Endothelial cell of umbilical vein (primary cell): ENCODE measurements around the gene ABHD14A. TPM values are rescaled to one million over a fixed set of nuclear protein-coding genes. Genes with fewer than 3 reads are reported as not detected.

Experiments
- BruUV-seq: library from RNA; stranded (reverse); fragments of 400-500 nt; replicated peaks from 2 replicates; lab custom pipeline; 2021; lab: Mats Ljungman, UMichigan
- CTCF ChIA-PET: fragments of 300-600, 350-600 bp; sonication (Branson Sonifier 250); formaldehyde crosslinking; loops from one replicate; lab custom pipeline; 2021; ENCODE audit warnings: antibody characterized with exemption, inconsistent platforms; lab: Charles Lee
- POLR2A ChIA-PET: fragments of 300-600, 350-600 bp; sonication (Branson Sonifier 250); formaldehyde crosslinking; loops from one replicate; lab custom pipeline; 2021; ENCODE audit warnings: antibody characterized with exemption, inconsistent platforms; lab: Charles Lee
- DNase-seq: peaks from one replicate; pipeline ENCODE4 v3.0.0-alpha.2; 2011; ENCODE audit warnings: low read depth, low spot score
- FAIRE-seq: peaks from 2 replicates; lab custom pipeline; 2011; peaks lifted over from hg19 to GRCh38; lab: Jason Lieb, UNC
- H2AFZ ChIP-seq: 2 replicates; pipeline ENCODE4 v1.6.0; 2012; ENCODE audit warnings: low read depth, low read length, control low read depth, inconsistent platforms
- H3K27ac ChIP-seq: 2 replicates; pipeline ENCODE4 v1.5.1; 2011; ENCODE audit warnings: low read depth, mild to moderate bottlenecking, control low read depth, low read length, moderate library complexity; ENCODE audit not compliant: insufficient read depth
- H3K27me3 ChIP-seq, 2 experiments: 2 replicates each; pipeline versions ENCODE4 v1.6.0 to v1.6.1; 2011; ENCODE audit warnings: low read length in 2 of 2, mixed read lengths in 1 of 2; ENCODE audit not compliant: control insufficient read depth in 2 of 2, insufficient read depth in 2 of 2
- H3K36me3 ChIP-seq, 2 experiments: 2 replicates in 1 of 2; 3 replicates in 1 of 2; pipeline ENCODE4 v1.5.1; 2011; ENCODE audit warnings: low read length in 2 of 2, mild to moderate bottlenecking in 1 of 2, moderate library complexity in 1 of 2; ENCODE audit not compliant: control insufficient read depth in 2 of 2, insufficient read depth in 2 of 2; ENCODE audit errors: extremely low read depth in 1 of 2
- H3K4me1 ChIP-seq: 3 replicates; pipeline ENCODE4 v1.5.1; 2011; ENCODE audit warnings: mild to moderate bottlenecking, low read length; ENCODE audit not compliant: control insufficient read depth, insufficient read depth; ENCODE audit errors: extremely low read depth
- H3K4me2 ChIP-seq: 2 replicates; pipeline ENCODE4 v1.6.1; 2011; ENCODE audit warnings: low read length, control low read depth, mixed read lengths; ENCODE audit not compliant: insufficient read depth
- H3K4me3 ChIP-seq, 3 experiments: fragments of 200-600 bp in 1 of 3; sonication (generic), shearing (Covaris generic) in 1 of 3; replicated peaks in 1 of 3; 2 replicates each; pipeline ENCODE4 v1.5.1; 2011 to 2016; ENCODE audit warnings: control low read depth in 3 of 3, low read length in 3 of 3, mild to moderate bottlenecking in 2 of 3, inconsistent platforms in 1 of 3, low read depth in 1 of 3, moderate library complexity in 1 of 3; ENCODE audit not compliant: insufficient read depth in 1 of 3
- H3K79me2 ChIP-seq: 2 replicates; pipeline ENCODE4 v1.6.0; 2012; ENCODE audit warnings: low read length, inconsistent platforms; ENCODE audit not compliant: control insufficient read depth, insufficient read depth
- H3K9ac ChIP-seq: replicated peaks from 2 replicates; pipeline ENCODE3; 2011; ENCODE audit warnings: low read length, control low read depth; ENCODE audit not compliant: insufficient read depth; ENCODE audit errors: extremely low read depth
- H3K9me1 ChIP-seq: replicated peaks from 3 replicates; pipeline ENCODE4 v1.6.0; 2011; ENCODE audit warnings: mild to moderate bottlenecking, low read length; ENCODE audit not compliant: control insufficient read depth, insufficient read depth; ENCODE audit errors: extremely low read depth
- H3K9me3 ChIP-seq: replicated peaks from 2 replicates; pipeline ENCODE4 v1.5.1; 2012; ENCODE audit warnings: low read length, inconsistent platforms; ENCODE audit not compliant: control insufficient read depth, insufficient read depth
- H4K20me1 ChIP-seq: replicated peaks from 2 replicates; pipeline ENCODE3; 2011; ENCODE audit warnings: mild to moderate bottlenecking, low read length; ENCODE audit not compliant: control insufficient read depth, insufficient read depth; ENCODE audit errors: extremely low read depth
- EZH2 ChIP-seq: IDR thresholded peaks from 2 replicates; pipeline ENCODE4 v1.6.1; 2012; ENCODE audit warnings: borderline replicate concordance, low read depth, mild to moderate bottlenecking, moderate library complexity, low read length, inconsistent platforms; ENCODE audit not compliant: severe bottlenecking
- FOS ChIP-seq: IDR thresholded peaks from 2 replicates; pipeline ENCODE4 v1.6.1; 2011; ENCODE audit warnings: mild to moderate bottlenecking, low read length, moderate library complexity, borderline replicate concordance; ENCODE audit not compliant: insufficient read depth
- GATA2 ChIP-seq: IDR thresholded peaks from 2 replicates; pipeline ENCODE4 v1.7.0; 2011; ENCODE audit warnings: low read depth, mild to moderate bottlenecking, moderate library complexity, mixed read lengths, low read length; ENCODE audit not compliant: insufficient read length, insufficient read depth
- JUN ChIP-seq: IDR thresholded peaks from 2 replicates; pipeline ENCODE4 v1.6.1; 2011; ENCODE audit warnings: borderline replicate concordance, low read depth; ENCODE audit not compliant: insufficient read length, insufficient read depth
- MAX ChIP-seq: IDR thresholded peaks from 2 replicates; pipeline ENCODE4 v1.6.1; 2011; ENCODE audit not compliant: insufficient read depth, insufficient read length
- MYC ChIP-seq: IDR thresholded peaks from one replicate; pipeline ENCODE4 v1.6.1; 2011; ENCODE audit warnings: mild to moderate bottlenecking, low read depth, low read length
- POLR2A ChIP-seq: IDR thresholded peaks from 2 replicates; pipeline ENCODE4 v1.6.1; 2012; ENCODE audit warnings: low read depth, mild to moderate bottlenecking, control low read depth, low read length
- POLR2AphosphoS5 ChIP-seq: IDR thresholded peaks from 2 replicates; pipeline ENCODE4 v1.6.1; 2012; ENCODE audit warnings: low read depth, mild to moderate bottlenecking, control low read depth, low read length, moderate library complexity; ENCODE audit not compliant: insufficient read depth
- dilution Hi-C: fragments of 300-500 bp; cut with MboI; formaldehyde crosslinking; loops from one replicate; pipeline ENCODE4 v1.15.0; 2019; ENCODE audit warnings: low sequenced_read_pairs; ENCODE audit not compliant: extremely low pct_ligation_motif_present
- intact Hi-C: fragments of 100-400 bp; cut with micrococcal nuclease; formaldehyde crosslinking; loops from one replicate; pipeline ENCODE4 v1.10.0; 2022
- polyA plus RNA-seq, 4 experiments: library from polyadenylated mRNA; depleted of rRNA in 3 of 4; stranded (reverse) in 3 of 4; unstranded in 1 of 4; fragments of >200 nt; gene quantifications; 2 replicates each; pipeline versions ENCODE4 v1.2.1 to v1.2.3, GENCODE V29; 2011 to 2012; ENCODE audit warnings: missing spikeins in 1 of 4
- total RNA-seq: library from RNA; stranded (reverse); gene quantifications from 2 replicates; pipeline ENCODE4 v1.2.3, GENCODE V29; 2021
- TF ChIP-seq, protein P1 (sequence below), 2 donors: IDR thresholded peaks; 1 replicate in 1 of 2; 2 replicates in 1 of 2; pipeline ENCODE4 v1.5.1; 2011; ENCODE audit warnings: low read length in 2 of 2, mild to moderate bottlenecking in 2 of 2, moderate library complexity in 2 of 2, control low read depth in 1 of 2, inconsistent platforms in 1 of 2, low read depth in 1 of 2; ENCODE audit not compliant: insufficient read depth in 1 of 2; ENCODE audit errors: extremely low read depth in 1 of 2

The ABHD14A gene
- total and polyA plus RNA-seq, 2 donors (not counting 3 experiments of a cell fraction or from before 2014, with no cell fraction given), result 6.6 to 23.7 TPM

DNA sequence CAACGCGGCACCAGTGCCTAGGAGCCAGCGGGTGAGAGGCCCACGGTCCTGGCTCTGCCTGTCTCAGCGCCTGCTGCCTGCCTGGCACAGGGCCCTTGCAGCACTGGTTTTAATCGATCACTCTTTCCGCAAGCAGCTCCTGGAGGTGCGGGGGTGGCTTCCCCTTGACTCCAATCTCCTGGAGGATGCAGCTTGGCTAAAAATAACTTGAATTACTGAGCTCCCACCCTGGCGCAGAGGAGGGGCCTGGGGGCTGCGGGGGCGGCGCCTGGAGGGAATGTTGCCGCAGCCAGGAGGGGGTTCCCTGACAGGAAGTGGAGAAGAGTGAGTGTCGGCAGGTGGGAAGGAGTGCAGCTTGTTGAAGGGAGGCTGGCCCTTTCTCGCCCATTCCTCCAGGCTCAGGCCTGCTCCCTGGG lies 30.7 kb downstream of the ABHD14A start:
- H3K4me2 ChIP-seq, result no peak overlapping the region
- H3K79me2 ChIP-seq, result no peaks in the 10 kb centered on the region
- no peaks in the 10 kb centered on the region for H4K20me1 ChIP-seq
- H3K9me1 ChIP-seq, result no peaks in the 10 kb centered on the region
- no peak overlapping the region for H3K27ac ChIP-seq
- H3K9me3 ChIP-seq, result no peaks in the 10 kb centered on the region
- DNase-seq (peak; percentile 53), FAIRE-seq (no peak)
- dilution Hi-C loops (no loop called here), intact Hi-C loops (no loop called here)
- H3K4me1 ChIP-seq, result peaks cover 8% of the 10 kb centered on the region
- H3K27me3 ChIP-seq, result no peaks in the 10 kb centered on the region
- TF ChIP-seq MYC, result no peak
- no peak for TF ChIP-seq POLR2A
- TF ChIP-seq EZH2, result no peak
- TF ChIP-seq GATA2, result no peak
- TF ChIP-seq, protein P1, sequence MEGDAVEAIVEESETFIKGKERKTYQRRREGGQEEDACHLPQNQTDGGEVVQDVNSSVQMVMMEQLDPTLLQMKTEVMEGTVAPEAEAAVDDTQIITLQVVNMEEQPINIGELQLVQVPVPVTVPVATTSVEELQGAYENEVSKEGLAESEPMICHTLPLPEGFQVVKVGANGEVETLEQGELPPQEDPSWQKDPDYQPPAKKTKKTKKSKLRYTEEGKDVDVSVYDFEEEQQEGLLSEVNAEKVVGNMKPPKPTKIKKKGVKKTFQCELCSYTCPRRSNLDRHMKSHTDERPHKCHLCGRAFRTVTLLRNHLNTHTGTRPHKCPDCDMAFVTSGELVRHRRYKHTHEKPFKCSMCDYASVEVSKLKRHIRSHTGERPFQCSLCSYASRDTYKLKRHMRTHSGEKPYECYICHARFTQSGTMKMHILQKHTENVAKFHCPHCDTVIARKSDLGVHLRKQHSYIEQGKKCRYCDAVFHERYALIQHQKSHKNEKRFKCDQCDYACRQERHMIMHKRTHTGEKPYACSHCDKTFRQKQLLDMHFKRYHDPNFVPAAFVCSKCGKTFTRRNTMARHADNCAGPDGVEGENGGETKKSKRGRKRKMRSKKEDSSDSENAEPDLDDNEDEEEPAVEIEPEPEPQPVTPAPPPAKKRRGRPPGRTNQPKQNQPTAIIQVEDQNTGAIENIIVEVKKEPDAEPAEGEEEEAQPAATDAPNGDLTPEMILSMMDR (IDR thresholded peaks at IDR 0.05; ENCODE audit: extremely low read depth in 1 of 2, insufficient read depth in 1 of 2, low read depth in 1 of 2, low read length in 2 of 2), result no peak
- no peak for TF ChIP-seq JUN
- TF ChIP-seq FOS, result no peak
- no peak for TF ChIP-seq POLR2AphosphoS5
- no peak for TF ChIP-seq MAX
- no peaks in the 10 kb centered on the region for H3K36me3 ChIP-seq
- no peak overlapping the region for H3K4me3 ChIP-seq
- BruUV-seq, result no TSS peak
- ChIA-PET CTCF (interaction anchor here (0.8 to 10.4 kb wide), 7 partner anchors 10 to 149 kb away, joined by 3 to 260 read pairs (median 14); partner anchors contain the start of genes DUSP7 and POC1A), POLR2A (no interaction called here)
- peak overlapping the region; percentile 58 for H2AFZ ChIP-seq
- H3K9ac ChIP-seq, result no peak overlapping the region
